ENCODE results near the gene POU3F3.

GRCh38 chr2:104859291-104859765 is 5.4 kb downstream of the POU3F3 start:
- TF ChIP-seq POLR2A (IDR thresholded peaks at IDR 0.05; ENCODE audit: low read depth, low read length) (no peak), POLR2AphosphoS5 (IDR thresholded peaks at IDR 0.05; ENCODE audit: low read depth, low read length) (no peak), TAF1 (IDR thresholded peaks at IDR 0.05; ENCODE audit: borderline replicate concordance, low read depth, low read length) (no peak)

All from GM12892 (cell line).